ENCODE data around the gene FNDC10. TPM values are rescaled to one million over a fixed set of nuclear protein-coding genes. Genes with fewer than 3 reads are reported as not detected.
"Not testable (repeated sequence)": the region's sequence is repeated elsewhere in the genome, so short reads cannot be mapped to it uniquely, and the experiment has no call there.

The FNDC10 gene
- total RNA-seq, 1 donor from 2014 or later: 8.8 TPM

- intact Hi-C loops (cut with micrococcal nuclease): no loop called here
These were observed 32.0 kb downstream of the FNDC10 start for GRCh38 chr1:1567891-1568291.

- intact Hi-C loops (cut with micrococcal nuclease): no loop called here
These were observed 32.6 kb downstream of the FNDC10 start for GRCh38 chr1:1567152-1567875.

GRCh38 chr1:1565340-1565739, 34.6 kb downstream of the FNDC10 start:
- intact Hi-C loops (cut with micrococcal nuclease): no loop called here

- intact Hi-C loops (cut with micrococcal nuclease): no loop called here
These were observed 35.7 kb downstream of the FNDC10 start for GRCh38 chr1:1564268-1564667.

- intact Hi-C loops (cut with micrococcal nuclease): no loop called here
These were observed 36.2 kb downstream of the FNDC10 start for GRCh38 chr1:1563688-1564087.

- intact Hi-C loops (cut with micrococcal nuclease): no loop called here
These were observed 37.3 kb downstream of the FNDC10 start for GRCh38 chr1:1562556-1563195.

- intact Hi-C loops (cut with micrococcal nuclease): no loop called here
These were observed 38.0 kb downstream of the FNDC10 start for GRCh38 chr1:1561801-1562470.

- intact Hi-C loops (cut with micrococcal nuclease): no loop called here
These were observed 39.8 kb downstream of the FNDC10 start for GRCh38 chr1:1560178-1560577.

GRCh38 chr1:1559066-1559465, 40.9 kb downstream of the FNDC10 start:
- intact Hi-C loops (cut with micrococcal nuclease): no loop called here

GRCh38 chr1:1558591-1558990, 41.3 kb downstream of the FNDC10 start:
- intact Hi-C loops (cut with micrococcal nuclease): no loop called here

- intact Hi-C loops (cut with micrococcal nuclease): not testable (repeated sequence)
These were observed 42.2 kb downstream of the FNDC10 start for GRCh38 chr1:1557688-1558087.

GRCh38 chr1:1556961-1557360, 43.0 kb downstream of the FNDC10 start:
- intact Hi-C loops (cut with micrococcal nuclease): not testable (repeated sequence)

- intact Hi-C loops (cut with micrococcal nuclease): no loop called here
These were observed 43.4 kb downstream of the FNDC10 start for GRCh38 chr1:1556505-1556904.

GRCh38 chr1:1554926-1555915, 44.7 kb downstream of the FNDC10 start:
- intact Hi-C loops (cut with micrococcal nuclease): no loop called here

GRCh38 chr1:1554550-1554925, 45.4 kb downstream of the FNDC10 start:
- intact Hi-C loops (cut with micrococcal nuclease): no loop called here

- intact Hi-C loops (cut with micrococcal nuclease): no loop called here
These were observed 46.0 kb downstream of the FNDC10 start for GRCh38 chr1:1553821-1554494.

- intact Hi-C loops (cut with micrococcal nuclease): no loop called here
These were observed 47.7 kb downstream of the FNDC10 start for GRCh38 chr1:1552263-1552639.

GRCh38 chr1:1551524-1552262, 48.2 kb downstream of the FNDC10 start:
- intact Hi-C loops (cut with micrococcal nuclease): no loop called here

GRCh38 chr1:1550591-1551432, 49.1 kb downstream of the FNDC10 start:
- intact Hi-C loops (cut with micrococcal nuclease): no loop called here

Measured in T-helper 1 cell treated with Interleukin-12 subunit alpha and Interleukin-12 subunit beta and Interleukin-4 antibody, amounts not matched to agents 30 ng/mL and 1 ng/mL, for 36 hours (primary cell).